Measurements from ENCODE around the gene ADGRL3.

- TF ChIP-seq CTCF (IDR thresholded peaks at IDR 0.05) (no peak), EZH2 (IDR thresholded peaks at IDR 0.05) (no peak)
Measured at GRCh38 chr4:61532336-61533000, 332.3 kb downstream of the ADGRL3 start.

All from neural progenitor cell (in vitro differentiated cells).